Parathyroid adenoma (tissue), 2 donors: ENCODE measurements around the gene CREB3L2.

Source experiments
- H2AFZ ChIP-seq: fragments of 300-600 bp; sonication (generic); one replicate; pipeline ENCODE4 v1.7.0; 2017; ENCODE audit warnings: antibody characterized with exemption, mild to moderate bottlenecking
- H3K27ac ChIP-seq: fragments of 300-600 bp; sonication (generic); one replicate; pipeline ENCODE4 v1.7.0; 2017
- H3K27me3 ChIP-seq: fragments of 300-600 bp; sonication (generic); one replicate; pipeline ENCODE4 v1.7.0; 2017; ENCODE audit warnings: low read length; ENCODE audit not compliant: control insufficient read depth, insufficient read depth
- H3K36me3 ChIP-seq: fragments of 300-600 bp; sonication (generic); one replicate; pipeline ENCODE4 v1.7.0; 2017; ENCODE audit warnings: low read length; ENCODE audit not compliant: control insufficient read depth, insufficient read depth
- H3K4me1 ChIP-seq: fragments of 300-600 bp; sonication (generic); one replicate; pipeline ENCODE4 v1.7.0; 2017; ENCODE audit warnings: control low read depth
- H3K4me2 ChIP-seq: fragments of 300-600 bp; sonication (generic); one replicate; pipeline ENCODE4 v1.7.0; 2017; ENCODE audit warnings: low read length
- H3K4me3 ChIP-seq: fragments of 300-600 bp; sonication (generic); one replicate; pipeline ENCODE4 v1.7.0; 2017; ENCODE audit warnings: low read depth, low read length
- H3K79me2 ChIP-seq: fragments of 300-600 bp; sonication (generic); one replicate; pipeline ENCODE4 v1.7.0; 2017; ENCODE audit warnings: control low read depth
- H3K9ac ChIP-seq: fragments of 300-600 bp; sonication (generic); one replicate; pipeline ENCODE4 v1.7.0; 2017; ENCODE audit warnings: mild to moderate bottlenecking
- H3K9me3 ChIP-seq: fragments of 300-600 bp; sonication (generic); one replicate; pipeline ENCODE4 v1.7.0; 2017; ENCODE audit warnings: low read length; ENCODE audit not compliant: control insufficient read depth
- CTCF ChIP-seq: fragments of 300-600 bp; sonication (generic); IDR thresholded peaks from one replicate; pipeline ENCODE4 v1.7.0; 2017; ENCODE audit warnings: antibody characterized with exemption, mild to moderate bottlenecking
- donor health status: primary hyperparathyroidism.

CREB3L2 gene

GRCh38 chr7:138009350-138009653, 7.4 kb upstream of the CREB3L2 start:
- no peaks in the 10 kb centered on the region for H3K9me3 ChIP-seq
- H3K36me3 ChIP-seq: no peaks in the 10 kb centered on the region
- no peak for TF ChIP-seq CTCF
- H2AFZ ChIP-seq: no peak overlapping the region
- H3K27ac ChIP-seq: no peak overlapping the region
- H3K27me3 ChIP-seq: no peaks in the 10 kb centered on the region
- no peak overlapping the region for H3K4me2 ChIP-seq
- H3K4me1 ChIP-seq: no peaks in the 10 kb centered on the region
- H3K79me2 ChIP-seq: no peaks in the 10 kb centered on the region
- H3K9ac ChIP-seq: no peak overlapping the region
- H3K4me3 ChIP-seq: no peak overlapping the region

DNA sequence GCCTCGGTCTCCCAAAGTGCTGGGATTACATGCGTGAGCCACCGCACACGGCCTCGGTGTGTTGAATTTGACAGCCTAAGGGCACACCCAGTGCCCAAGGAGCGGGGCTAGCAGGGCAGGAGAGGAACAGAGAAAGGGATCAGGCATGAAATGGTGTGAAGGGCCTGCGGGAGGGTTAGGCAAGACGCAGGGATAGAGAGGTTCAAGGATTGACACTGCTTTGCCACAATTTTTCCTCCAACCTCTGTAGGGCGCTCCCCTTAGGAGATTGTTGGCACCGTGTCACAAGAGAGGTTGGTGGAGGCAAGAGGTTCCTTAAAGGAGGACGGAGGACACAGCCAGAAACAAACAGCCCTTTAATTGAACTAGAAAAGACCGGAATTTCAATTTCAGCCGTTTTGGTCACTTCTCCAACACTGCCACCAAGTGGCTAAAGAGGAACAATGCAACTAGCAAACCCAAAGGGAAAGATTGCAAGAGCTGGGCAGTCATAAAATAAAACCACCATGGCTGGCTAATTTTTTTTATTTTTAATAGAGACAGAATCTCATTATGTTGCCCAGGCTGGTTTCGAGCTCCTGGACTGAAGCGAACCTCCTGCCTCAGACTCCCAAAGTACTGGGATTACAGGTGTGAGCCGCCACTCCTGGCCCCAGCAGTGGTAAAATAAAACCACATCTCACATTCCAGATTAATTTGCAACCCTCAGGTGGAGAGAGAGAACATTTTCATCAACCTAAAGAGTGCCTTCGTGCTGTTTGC, 6.9 kb upstream of the CREB3L2 start:
- no peaks in the 10 kb centered on the region for H3K79me2 ChIP-seq
- peak overlapping the region; percentile 77 for H2AFZ ChIP-seq
- no peaks in the 10 kb centered on the region for H3K27me3 ChIP-seq
- H3K9me3 ChIP-seq: no peaks in the 10 kb centered on the region
- no peak overlapping the region for H3K9ac ChIP-seq
- no peaks in the 10 kb centered on the region for H3K4me1 ChIP-seq
- no peak overlapping the region for H3K4me3 ChIP-seq
- peak; percentile 95 for TF ChIP-seq CTCF
- no peak overlapping the region for H3K4me2 ChIP-seq
- no peaks in the 10 kb centered on the region for H3K36me3 ChIP-seq
- H3K27ac ChIP-seq: no peak overlapping the region

DNA sequence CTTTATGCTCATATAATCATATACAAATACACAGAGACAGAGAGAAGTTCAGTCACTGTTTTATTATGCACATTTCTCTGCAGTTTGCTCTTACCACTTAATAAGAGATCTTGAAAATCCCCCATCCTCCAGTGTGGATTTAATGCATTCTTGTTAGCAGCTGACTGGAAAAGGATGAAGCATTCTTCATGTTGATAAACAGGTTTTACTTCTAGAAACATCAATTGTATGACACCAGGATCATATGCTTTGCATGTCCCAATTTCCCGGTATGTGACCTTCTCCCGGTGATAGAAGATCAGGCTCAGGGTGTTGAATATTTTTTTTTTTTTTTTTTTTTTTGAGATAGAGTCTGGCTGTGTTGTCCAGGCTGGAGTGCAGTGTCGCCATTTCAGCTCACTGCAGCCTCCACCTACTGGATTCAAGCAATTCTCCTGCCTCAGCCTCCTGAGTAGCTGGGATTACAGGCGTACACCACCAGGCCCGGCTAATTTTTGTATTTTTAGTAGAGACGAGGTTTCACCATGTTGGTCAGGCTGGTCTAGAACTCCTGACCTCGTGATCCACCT, 6.2 kb upstream of the CREB3L2 start:
- H2AFZ ChIP-seq: peak overlapping the region; percentile 77
- no peak overlapping the region for H3K4me3 ChIP-seq
- no peak overlapping the region for H3K27ac ChIP-seq
- no peaks in the 10 kb centered on the region for H3K79me2 ChIP-seq
- no peaks in the 10 kb centered on the region for H3K36me3 ChIP-seq
- TF ChIP-seq CTCF: no peak
- H3K4me2 ChIP-seq: no peak overlapping the region
- no peak overlapping the region for H3K9ac ChIP-seq
- H3K4me1 ChIP-seq: no peaks in the 10 kb centered on the region
- H3K27me3 ChIP-seq: no peaks in the 10 kb centered on the region
- no peaks in the 10 kb centered on the region for H3K9me3 ChIP-seq

- H3K27ac ChIP-seq: no peak overlapping the region
- no peak overlapping the region for H2AFZ ChIP-seq
- H3K79me2 ChIP-seq: peaks cover 6% of the 10 kb centered on the region
- no peaks in the 10 kb centered on the region for H3K4me1 ChIP-seq
- no peak overlapping the region for H3K4me2 ChIP-seq
- H3K27me3 ChIP-seq: no peaks in the 10 kb centered on the region
- H3K9me3 ChIP-seq: no peaks in the 10 kb centered on the region
- TF ChIP-seq CTCF: no peak
- H3K9ac ChIP-seq: no peak overlapping the region
- H3K4me3 ChIP-seq: no peak overlapping the region
- no peaks in the 10 kb centered on the region for H3K36me3 ChIP-seq
Observed at GRCh38 chr7:138006106-138006505, 4.2 kb upstream of the CREB3L2 start.

DNA sequence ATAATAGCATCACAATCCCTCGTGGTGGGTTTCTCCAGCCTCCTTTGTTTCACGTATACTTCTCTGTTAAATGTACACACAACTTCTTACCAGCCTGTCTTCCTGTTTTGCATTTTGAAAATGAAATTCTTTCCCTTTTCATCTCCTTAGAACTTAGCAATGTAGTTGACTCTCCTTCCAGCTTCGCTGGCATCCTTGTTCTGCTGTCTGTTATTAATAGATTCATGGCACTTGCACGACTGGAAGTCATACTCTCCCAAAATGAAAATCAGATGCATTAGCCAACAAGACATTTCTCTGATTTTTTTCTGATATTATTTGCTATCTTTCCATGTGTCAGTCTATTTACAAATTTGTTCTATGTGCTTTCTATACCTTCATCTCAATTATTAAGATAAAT, 3.0 kb upstream of the CREB3L2 start:
- no peak overlapping the region for H3K4me3 ChIP-seq
- peaks cover under 1% of the 10 kb centered on the region for H3K4me1 ChIP-seq
- H3K9ac ChIP-seq: no peak overlapping the region
- no peak for TF ChIP-seq CTCF
- no peaks in the 10 kb centered on the region for H3K9me3 ChIP-seq
- H3K27me3 ChIP-seq: no peaks in the 10 kb centered on the region
- peaks cover 13% of the 10 kb centered on the region for H3K79me2 ChIP-seq
- H2AFZ ChIP-seq: peak overlapping the region; percentile 39
- H3K4me2 ChIP-seq: no peak overlapping the region
- no peaks in the 10 kb centered on the region for H3K36me3 ChIP-seq
- H3K27ac ChIP-seq: no peak overlapping the region
